HG03439 (cell line): ENCODE measurements around the gene THSD4.

ENCODE experiments used
- ATAC-seq: cut with Tn5 transposase; IDR thresholded peaks from one replicate; pipeline ENCODE4 v1.9.1; 2021; ENCODE audit warnings: mild to moderate bottlenecking, moderate library complexity; ENCODE audit not compliant: unreplicated experiment

Gene THSD4

DNA sequence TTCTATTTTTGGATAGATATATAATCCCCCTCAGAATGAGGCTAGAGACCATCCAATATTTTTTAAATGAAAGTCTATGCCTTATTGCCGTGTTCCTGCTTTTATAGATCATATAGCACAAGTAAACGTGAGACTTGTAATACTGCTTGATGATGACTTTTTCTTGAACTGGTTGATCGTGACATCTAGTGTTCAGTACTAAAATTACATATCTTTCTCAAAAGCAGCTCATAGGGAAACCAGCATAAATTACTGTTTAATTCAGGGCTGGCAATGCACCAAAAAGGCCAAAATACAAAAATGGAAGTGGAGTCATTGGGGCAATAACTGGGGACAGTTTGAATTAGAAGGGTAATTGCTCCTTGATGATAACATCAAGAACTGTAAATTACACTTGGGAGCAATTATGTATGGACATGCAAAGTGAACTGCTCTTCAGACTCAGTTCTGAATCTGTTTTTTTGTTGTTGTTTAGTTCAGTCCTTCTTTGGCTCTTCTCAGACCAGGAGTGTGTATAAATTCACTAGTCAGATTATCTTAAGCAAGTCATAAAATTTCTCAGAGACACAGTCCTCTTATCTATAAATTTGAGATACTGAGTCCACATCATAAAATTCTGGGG is 325.3 kb downstream of the THSD4 start:
- ATAC-seq = no peak

DNA sequence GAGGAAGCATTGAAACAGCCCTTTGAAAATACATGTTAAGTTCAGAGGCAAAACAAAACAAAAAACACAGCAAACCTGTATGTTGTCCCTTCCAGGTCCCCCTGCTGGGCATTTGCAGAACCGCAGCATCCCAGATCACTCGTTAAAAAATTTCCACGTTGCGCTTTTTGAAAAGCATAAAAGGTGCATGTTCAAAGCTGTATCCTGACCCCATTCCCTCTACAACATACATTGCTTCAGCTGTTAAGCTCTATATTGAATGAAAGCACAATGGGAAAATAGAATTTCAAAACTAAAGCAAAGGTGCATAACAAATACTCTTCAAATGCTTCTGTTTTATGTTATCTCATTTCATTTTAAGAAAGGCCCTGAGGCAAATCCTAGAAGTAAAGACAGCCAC is 328.3 kb downstream of the THSD4 start:
- ATAC-seq = no peak

DNA sequence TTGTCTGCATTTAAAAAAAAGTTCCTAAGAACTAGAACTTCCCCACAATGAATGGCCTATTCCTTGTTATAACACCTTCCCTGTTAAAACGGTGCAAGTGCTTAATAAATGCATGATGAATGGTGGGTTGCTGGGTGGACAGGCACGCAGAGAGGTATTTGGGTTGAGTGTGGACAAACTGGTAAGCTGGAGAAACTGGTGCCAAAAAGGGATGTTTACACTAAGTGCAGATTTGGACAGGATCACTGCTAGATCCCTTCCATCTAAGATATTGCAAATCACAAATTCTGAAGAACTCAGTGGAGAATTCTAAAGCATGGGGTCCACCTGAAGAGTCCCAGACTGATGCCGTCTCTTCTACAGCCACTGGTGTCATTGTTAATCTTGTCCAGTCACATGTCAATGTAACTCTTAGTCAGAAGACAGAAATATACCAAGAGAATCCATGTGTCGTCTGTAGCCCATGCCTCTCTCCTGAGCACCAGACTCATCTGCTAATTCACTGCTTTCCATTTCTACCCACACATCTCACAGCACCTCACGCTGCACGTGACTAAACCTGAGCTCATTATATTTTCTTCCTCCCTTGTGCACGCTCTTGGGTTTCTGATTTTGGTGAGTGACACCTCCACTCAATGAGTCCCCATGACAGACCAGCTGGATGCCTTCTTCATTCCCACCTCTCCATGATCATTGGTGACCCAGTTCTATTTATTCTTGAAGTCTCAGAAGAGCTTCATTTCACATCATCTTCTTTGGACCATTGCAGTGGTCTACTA is 328.9 kb downstream of the THSD4 start:
- ATAC-seq = no peak

DNA sequence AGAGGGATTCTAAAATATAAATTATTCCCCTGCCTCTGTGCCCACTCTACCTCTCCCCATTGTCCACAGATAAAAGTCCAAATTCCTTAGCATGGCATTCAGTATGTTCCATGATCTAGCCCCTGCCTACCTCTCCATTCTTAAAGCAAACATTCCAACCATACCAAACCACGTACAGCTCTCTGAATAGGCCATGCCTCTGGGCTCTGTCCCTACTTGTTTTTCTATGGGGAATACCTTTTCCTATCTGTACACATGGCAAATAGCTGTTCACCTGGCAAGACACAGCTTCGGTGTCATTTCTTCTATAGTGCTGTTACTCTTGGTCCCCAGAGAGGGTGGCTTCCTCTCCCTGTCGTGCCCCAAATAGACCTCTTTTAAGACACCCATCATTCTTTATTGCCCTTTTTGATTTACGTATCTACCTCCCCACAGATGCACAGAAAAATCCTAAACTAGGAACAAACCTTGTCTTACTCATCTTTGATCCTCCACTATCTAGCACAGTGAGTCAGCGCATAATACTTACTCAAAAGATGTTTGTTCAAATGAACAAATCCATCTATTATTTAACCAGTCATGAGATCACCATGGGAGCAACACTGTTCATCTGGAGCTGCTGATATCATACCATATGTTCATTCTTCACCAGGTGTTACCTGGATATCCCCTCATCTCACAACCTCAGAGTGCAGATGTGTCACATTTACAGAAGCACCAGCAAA is 329.8 kb downstream of the THSD4 start:
- no peak for ATAC-seq

DNA sequence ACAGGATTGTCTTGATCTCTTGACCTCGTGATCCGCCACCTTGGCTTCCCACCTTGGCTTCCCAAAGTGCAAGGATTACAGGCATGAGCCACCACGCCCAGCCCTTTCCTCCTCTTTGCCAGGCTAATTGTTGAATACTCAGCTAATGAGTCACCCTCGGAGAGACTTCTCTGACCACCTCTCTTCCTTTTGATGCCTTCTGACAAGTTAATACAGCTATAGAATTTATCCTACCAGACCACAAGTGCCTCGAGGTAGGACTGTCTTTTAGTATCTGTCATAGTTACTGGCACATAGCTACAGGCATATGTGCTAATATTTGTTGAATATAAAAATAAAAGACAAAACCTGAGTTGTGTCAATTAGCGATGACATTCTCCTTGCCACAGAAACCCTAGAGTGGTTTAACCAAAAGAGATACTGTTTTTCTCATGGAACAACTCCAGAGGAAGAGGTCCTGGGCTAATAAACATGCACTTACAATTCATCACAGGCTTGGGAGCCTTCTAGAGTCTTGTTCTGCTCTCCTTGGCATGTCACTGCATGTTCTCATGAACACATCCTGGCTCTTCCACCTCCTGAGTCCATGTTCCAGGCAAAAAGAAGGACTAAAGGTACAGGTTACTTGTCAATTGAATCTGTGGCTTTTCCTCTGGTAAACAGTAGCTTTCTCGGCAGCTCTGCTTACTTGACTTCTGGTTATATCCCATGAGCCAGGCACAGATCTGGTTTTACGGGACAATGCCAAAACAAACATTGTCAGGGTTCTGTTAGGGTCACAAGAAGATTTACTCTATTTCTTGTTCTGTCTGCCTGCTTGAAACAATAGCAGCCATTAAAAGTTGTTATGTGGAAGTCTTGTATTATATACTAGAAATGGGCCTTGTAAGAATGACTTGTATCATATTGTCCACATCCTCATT is 332.3 kb downstream of the THSD4 start:
- no peak for ATAC-seq

DNA sequence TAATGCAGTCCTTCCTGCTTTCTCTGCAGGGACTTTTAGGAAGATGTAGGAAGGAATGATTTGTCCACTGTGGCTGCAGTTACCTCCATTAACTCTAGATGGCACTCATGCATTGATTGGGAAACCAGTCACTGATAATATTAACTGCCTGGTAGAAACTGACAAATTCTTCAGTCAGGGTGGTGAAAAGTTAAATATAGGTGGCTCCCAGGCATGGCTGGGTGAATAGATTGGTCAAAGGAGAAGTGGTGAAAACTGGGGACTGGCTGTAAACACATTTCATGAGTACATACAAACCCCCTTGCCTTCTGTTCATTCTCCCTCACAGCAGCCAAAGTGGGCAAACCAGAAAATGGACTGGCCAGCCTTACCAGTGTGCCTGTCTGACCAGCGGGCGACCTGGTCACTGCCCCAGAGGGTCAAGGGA is 333.4 kb downstream of the THSD4 start:
- no peak for ATAC-seq

DNA sequence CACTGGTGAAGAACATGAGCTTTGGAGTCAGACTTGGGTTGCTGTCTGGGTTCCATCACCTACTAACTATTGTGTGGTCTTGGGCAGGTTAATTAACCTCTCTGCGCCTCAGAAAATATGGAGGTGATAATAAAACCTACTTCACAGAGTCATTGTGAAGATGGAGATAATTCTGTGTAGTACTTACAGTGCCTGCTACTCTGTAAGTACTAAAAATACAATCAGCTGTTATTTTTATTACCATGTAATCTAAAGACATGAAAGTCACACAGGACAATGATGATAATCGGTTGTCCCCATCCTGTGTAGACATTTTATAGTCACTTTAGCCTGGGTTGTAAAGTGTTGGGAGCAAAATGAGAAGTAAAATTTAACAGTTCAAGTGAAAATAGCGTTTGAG is 334.1 kb downstream of the THSD4 start:
- no peak for ATAC-seq

DNA sequence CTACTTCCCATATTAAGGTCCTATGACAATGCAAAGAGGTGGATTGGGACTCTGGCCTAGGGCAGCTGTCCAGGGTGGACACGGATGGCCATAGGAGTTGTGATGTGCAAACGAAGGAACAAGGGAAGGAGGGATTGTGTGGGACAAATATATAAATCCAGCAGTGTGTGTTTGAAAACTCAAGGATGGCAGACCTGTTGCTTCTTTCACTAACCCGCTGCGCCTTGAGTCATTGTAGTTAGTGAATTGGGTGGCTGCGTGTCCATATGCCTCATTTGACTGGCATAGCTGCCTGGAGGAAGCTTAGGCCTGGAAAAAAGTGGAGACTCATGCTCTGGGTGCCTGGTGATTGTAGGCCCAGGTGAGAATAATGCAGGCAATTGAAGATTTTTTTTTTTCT is 334.7 kb downstream of the THSD4 start:
- no peak for ATAC-seq

DNA sequence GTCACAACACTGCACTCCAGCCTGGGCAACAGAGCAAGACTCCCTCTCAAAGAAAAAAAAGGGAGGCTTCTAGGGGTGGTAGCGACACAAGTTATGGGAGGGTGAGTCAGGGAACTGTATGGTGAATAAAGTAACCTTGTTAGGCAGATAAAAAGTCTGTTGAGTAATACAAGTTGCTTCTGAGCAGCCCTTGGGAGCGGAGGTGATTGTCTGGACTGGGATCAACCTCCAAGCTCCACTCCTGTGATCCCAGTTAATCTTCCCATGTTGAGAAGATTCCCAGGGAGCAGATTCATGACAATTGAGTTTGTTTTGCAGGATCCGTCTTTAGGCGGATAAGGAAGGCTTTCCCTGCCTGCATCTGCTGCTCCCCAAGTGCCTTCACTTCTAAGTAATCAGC is 335.9 kb downstream of the THSD4 start:
- no peak for ATAC-seq

DNA sequence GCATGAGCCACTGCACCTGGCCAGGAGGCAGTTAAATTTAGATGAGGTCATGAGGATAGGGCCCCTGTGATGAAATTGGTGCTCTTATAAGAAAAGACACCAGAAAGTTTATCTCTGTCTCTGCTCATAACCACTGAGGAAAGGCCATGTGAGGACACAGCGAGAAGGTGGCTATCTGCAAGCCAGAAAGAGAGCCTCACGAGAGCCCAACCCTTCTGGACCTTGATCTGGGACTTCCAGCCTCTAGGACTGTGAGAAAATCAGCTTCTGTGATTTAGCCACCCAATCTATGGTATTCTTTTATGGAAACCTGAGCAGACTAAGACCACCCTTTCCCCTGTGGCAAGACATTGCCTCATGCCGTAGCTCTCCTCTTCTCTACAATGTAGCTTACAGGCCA is 337.6 kb downstream of the THSD4 start:
- no peak for ATAC-seq

DNA sequence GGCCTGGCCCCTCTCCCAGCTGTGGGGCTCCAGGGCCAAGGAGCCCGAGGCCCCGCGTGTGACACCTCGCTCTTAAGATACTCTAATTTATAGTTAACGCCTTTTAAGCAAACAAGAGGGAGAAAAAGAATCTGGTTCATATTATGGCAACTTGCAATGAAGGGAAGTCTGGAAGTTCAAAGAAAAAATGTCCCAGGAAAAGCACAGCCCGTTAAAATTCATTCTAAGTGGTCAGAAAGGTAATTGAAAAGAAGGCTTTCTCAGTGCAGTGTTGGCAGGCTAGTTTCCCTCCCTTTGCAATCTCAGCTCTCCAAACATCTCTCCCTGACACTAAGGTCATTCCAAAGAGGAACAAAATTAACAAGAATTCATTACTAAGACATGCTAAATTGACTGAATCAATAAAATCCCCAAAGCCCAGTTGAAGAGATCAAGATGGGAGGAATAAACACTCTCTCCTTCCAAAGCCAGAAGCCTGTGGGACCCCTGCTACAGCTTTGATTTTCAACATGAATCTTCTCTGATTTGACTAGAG is 339.3 kb downstream of the THSD4 start:
- ATAC-seq = no peak

DNA sequence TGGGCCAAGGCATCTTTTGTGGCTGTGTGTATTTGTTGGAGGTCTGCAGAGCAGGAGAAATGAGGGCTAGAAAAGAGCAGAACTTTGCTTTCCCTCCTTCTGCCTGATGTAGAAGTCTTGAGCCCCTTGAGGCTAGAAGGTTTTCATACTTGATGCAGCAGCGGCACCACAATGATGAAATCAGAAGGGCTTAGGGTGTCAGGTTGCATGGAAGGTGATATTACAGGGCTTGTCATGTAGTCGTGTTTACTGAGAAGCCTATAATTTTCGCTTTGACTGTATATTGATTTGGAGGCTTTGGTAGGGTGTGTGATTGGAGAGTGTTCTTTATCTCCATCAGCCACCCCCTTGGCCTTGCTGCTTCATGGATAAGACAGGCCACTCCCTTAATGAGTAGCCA is 339.8 kb downstream of the THSD4 start:
- no peak for ATAC-seq

DNA sequence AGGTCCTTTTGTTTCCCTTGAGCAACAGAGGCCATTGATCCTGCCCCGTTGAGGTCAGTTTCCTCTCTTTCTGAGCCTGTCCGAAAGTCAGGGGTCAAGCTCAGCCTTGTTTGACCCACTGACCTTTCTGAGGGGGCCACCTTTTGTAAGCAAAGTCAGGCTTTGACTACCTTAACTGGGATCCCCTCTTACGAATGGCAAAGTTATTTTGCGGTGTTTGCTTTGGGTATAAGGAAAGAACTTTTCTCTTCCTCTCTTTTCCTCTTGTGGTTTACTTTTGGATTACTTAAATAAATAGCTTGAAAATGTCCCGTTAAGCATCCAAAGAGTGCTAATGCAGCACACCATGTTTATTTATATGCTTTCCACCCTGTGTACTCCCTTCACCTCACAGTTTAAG is 340.6 kb downstream of the THSD4 start:
- no peak for ATAC-seq

DNA sequence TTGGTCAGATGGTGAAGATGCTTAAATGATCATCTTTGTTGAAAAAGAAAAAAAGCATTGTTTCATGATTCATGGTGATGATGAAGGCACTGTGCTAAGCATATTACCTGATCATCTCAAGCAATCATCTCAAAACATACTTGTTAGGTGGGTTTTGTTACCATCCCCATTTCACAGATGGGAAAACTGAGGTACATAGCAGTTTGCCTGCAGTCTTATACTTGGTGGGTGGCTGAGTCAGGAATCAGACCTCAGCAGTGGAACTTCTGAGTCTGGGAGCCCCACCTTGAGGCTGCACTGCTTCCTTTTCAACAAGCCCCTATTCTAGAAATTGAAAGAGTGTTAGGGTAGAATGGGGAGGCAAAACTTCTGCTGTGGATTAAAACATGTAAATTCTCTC is 341.1 kb downstream of the THSD4 start:
- ATAC-seq = no peak

DNA sequence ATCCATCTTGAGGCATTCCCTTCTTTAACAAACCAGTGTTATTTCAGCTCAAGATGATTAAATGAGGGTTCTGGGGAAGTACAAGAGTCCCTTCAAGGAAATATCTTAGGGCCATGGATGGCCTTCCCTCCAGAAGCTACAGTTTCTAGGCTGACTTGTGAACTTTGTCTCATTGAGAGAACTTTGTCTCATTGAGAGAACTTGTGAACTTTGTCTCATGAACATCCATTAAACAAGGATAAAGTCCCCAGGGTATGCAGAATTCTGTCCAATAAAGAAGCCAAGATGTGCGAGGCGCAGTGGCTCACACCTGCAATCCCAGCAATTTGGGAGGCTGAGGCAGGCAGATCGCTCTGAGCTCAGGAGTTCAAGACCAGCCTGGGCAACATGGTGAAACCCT is 341.5 kb downstream of the THSD4 start:
- no peak for ATAC-seq

DNA sequence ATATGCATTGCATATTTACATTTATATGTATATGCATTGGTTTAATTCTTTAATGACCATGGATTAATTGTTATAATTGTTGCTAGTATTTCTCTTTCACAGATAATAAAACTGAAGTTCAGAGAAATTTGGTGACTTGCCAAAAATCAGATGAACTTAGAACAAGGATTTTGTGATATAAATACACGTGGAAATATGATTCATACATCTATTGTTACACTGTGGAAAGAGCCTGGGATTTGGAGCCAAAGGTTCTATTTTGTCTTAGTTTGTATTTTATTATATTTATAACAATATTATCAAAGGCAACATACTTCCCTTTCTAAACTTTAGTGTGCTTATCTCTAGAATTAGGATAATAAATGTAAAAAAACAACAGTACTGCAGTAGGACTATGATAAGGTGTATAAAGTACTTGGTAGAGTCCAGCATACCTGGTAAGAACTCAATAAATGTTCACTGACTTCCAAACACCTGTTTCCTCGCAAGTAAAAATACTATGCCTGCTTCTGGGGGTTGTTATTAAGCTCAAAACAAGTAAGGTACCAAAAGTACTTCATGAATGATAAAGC is 342.9 kb downstream of the THSD4 start:
- no peak for ATAC-seq

DNA sequence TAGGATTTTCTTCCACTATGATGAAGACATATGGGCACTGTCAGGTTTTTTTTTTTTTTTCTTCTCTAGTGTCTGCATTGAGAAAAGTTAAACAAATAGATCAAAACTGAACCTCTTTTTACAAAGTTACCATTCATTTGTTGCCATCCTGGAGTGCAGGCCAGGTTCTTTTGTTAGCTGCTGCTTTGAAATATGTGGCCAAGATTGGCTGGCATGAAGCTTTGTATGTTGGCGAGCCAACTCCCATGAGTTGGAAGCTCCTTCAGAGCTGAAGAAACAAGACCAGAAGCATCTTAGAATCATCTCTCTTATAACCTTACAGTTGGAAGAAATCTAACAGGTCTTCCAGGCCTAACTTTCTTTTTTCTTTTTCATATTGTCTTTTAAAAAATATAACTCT is 346.5 kb downstream of the THSD4 start:
- no peak for ATAC-seq

DNA sequence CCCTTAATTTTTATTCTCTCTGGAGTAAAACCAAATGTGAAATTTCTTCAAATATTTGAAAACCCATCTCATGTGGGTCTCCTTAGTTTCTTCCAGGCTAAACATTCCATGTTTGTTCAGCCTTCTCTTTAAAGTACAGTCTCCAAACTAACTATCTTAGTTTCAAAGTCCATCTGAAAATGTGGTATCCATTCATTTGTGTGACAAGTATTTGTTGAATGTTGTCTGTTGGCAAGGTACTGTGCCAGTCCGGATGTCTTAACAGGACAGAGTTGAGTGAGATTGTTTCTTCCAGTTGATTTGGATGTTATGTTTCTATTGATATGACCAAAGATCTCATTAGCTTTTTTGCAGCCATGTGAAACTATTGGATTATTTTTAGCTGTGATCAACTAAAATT is 347.4 kb downstream of the THSD4 start:
- no peak for ATAC-seq

DNA sequence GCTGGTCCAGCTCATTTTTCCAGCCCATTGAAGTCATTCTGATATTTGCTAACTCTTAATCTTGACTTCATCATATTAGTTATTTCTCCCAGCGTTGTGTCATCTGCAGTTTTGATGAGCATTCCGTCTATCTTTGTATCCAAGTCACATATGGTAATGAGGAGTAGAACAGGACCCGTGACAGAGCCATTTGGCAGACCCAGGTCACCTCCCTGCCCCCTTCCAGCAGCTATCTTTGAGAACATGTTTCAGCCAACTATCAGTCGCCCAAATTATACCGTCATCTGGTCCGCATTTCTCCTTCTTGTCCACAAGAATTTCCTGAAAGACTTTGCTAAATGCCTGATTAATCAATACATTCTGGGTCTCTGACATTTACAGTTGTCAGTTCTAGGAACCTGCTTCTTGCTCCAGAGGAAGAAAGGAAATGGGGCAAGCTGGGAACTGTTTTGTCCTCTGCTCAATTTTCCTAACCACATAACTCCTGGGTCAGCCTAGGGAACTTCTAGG is 347.9 kb downstream of the THSD4 start:
- no peak for ATAC-seq
